Measurements from ENCODE around the gene AJUBA. TPM values are rescaled to one million over a fixed set of nuclear protein-coding genes. Genes with fewer than 3 reads are reported as not detected.
A peak's percentile ranks its signal among the peaks of the same experiment; 100 is the strongest.
"Not testable (repeated sequence)": the region's sequence is repeated elsewhere in the genome, so short reads cannot be mapped to it uniquely, and the experiment has no call there.

The AJUBA gene
- total RNA-seq, 1 donor from 2014 or later = 33.1 TPM

- Mint-ChIP-seq H3K4me3 (no peak overlapping the region), H3K4me1 (peaks cover 19% of the 10 kb centered on the region), H3K27me3 (ENCODE audit: low read depth) (no peaks in the 10 kb centered on the region), H3K36me3 (ENCODE audit: low read depth) (peaks cover 22% of the 10 kb centered on the region), H3K27ac (ENCODE audit: unreplicated experiment) (no peak overlapping the region), H3K9me3 (no peaks in the 10 kb centered on the region)
- TF ChIP-seq CTCF (conservative IDR thresholded peaks at IDR 0.05) = no peak
- DNase-seq (ENCODE audit: low read depth, low spot score) = no peak
Measured at GRCh38 chr14:22971152-22971551, 11.2 kb downstream of the AJUBA start.

- Mint-ChIP-seq H3K36me3 (ENCODE audit: low read depth) (peaks cover 4% of the 10 kb centered on the region), H3K4me1 (no peaks in the 10 kb centered on the region), H3K4me3 (no peak overlapping the region), H3K27ac (ENCODE audit: unreplicated experiment) (peak overlapping the region; percentile 78), H3K9me3 (no peaks in the 10 kb centered on the region), H3K27me3 (ENCODE audit: low read depth) (no peaks in the 10 kb centered on the region)
- no peak for TF ChIP-seq CTCF (conservative IDR thresholded peaks at IDR 0.05)
- no peak for DNase-seq (ENCODE audit: low read depth, low spot score)
Measured at GRCh38 chr14:22966783-22967269, 15.5 kb downstream of the AJUBA start.

DNA sequence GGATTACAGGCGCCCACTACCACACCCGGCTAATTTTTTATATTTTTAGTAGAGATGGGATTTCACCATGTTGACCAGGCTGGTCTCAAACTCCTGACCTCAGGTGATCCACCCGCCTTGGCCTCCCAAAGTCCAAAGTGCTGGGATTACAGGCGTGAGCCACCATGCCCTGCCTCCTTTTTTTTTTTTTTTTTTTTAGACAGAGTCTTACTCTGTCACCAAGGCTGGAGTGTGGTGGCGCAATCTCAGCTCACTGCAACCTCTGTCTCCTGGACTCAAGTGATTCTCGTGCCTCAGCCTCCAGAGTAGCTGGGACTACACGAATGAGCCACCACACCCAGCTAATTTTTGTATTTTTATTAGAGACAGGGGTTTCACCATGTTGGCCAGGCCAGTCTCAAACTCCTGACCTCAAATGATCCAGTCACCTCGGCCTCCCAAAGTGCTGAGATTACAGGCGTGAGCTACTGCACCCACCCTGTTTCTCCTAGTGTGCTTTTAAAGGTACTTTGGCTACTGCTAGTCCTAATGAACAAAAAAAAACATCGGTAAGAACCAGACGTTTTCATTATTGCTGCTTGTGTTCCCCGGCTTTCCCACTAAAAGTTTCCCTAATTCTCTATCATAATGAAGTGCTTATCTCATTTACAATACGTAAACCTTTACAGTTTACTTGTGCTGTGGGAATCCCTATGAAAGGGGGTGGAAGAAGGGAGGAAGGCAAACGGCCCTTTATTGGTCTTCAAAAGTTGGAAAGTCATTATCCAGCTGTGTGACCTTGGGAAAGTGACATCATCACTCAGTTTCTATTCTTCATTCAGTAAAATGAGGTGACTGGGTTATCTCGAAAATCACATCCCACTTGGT is 16.2 kb downstream of the AJUBA start:
- H3K36me3 Mint-ChIP-seq (ENCODE audit: low read depth); H3K27ac Mint-ChIP-seq (ENCODE audit: unreplicated experiment); H3K9me3 Mint-ChIP-seq: not testable (repeated sequence)

DNA sequence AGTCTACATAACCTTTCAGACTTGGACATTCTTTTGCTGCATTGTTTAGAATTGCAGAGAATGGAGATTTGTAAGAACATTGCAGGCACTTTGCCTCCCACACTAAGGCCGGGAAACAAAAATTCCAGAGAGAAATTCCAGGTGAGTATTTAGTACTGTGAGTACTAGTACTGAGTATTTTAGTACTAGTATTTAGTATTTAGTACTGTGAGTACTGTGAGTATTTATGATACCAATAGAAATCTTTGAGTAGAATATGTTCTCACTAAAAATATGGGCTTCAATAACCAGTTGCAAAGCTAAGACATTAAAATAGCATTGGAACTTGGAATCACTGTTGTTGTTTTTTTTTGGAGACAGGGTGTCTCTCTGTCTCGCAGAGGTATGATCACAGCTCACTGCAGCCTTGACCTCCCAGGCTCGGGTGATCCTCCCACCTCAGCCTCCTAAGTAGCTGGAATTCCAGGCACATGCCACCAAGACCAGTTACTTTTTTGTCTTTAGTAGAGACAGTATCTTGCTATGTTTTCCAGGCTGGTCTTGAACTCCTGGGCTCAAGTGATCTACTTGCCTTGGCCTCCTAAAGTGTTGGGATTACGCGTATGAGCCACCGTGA is 20.2 kb downstream of the AJUBA start:
- Mint-ChIP-seq H3K27me3 (ENCODE audit: low read depth) (no peaks in the 10 kb centered on the region), H3K36me3 (ENCODE audit: low read depth) (no peaks in the 10 kb centered on the region), H3K9me3 (no peaks in the 10 kb centered on the region), H3K27ac (ENCODE audit: unreplicated experiment) (no peak overlapping the region), H3K4me3 (no peak overlapping the region), H3K4me1 (no peaks in the 10 kb centered on the region)
- no peak for DNase-seq (ENCODE audit: low read depth, low spot score)
- TF ChIP-seq CTCF (conservative IDR thresholded peaks at IDR 0.05) = no peak

More for the DNA sequence above, 16.2 kb downstream of the AJUBA start:
- not testable (repeated sequence) for H3K27me3 Mint-ChIP-seq (ENCODE audit: low read depth); H3K4me1 Mint-ChIP-seq; DNase-seq (ENCODE audit: low read depth, low spot score); H3K4me3 Mint-ChIP-seq

DNA sequence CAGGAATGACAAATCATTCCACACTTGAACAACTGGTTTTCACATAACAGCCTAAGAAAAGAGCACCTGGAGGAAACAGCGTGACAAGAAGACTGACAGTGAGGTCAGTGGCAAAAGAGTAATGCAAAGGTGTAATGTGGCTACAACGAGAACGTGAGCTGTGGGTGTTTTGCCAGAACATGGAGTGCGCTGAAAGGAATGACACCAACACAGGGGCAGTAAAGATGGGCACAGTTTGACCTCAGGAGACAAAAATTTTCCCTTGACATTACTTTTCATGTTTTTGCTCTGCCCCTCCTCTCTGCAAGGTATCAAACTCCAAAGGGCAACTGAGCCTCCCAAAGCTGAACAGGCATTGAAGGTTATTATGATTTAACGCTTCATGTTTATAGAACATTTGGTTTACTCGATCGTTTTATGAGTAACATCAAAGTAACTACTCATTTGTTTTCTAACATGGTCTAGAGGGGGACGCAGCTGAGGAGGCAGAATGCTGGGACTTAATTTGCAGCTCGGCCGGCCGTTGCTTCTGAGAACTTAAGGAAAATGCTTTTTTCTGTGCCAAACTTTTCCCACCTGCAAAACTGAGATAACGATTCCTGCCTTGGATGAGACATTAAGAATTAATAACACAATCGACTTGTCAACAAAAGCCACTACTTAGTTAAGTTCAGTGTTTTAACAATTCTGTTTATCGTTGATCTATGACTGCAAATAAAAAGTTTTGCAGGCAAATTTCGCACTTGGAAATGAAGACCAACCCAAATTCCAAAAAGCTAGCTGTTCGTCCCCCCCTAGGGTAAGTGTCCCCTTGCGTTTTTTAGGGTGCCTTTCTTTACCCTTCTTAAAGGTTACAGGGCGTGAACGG is 26.4 kb downstream of the AJUBA start:
- H3K9me3 Mint-ChIP-seq = no peaks in the 10 kb centered on the region
- H3K4me1 Mint-ChIP-seq = peaks cover 17% of the 10 kb centered on the region
- H3K36me3 Mint-ChIP-seq (ENCODE audit: low read depth) = peaks cover 2% of the 10 kb centered on the region
- no peaks in the 10 kb centered on the region for H3K27me3 Mint-ChIP-seq (ENCODE audit: low read depth)
- peak overlapping the region; percentile 93 for H3K4me3 Mint-ChIP-seq
- H3K27ac Mint-ChIP-seq (ENCODE audit: unreplicated experiment) = peak overlapping the region; percentile 98
- no peak for TF ChIP-seq CTCF (conservative IDR thresholded peaks at IDR 0.05)
- no peak for DNase-seq (ENCODE audit: low read depth, low spot score)

Measured in neural crest cell (in vitro differentiated cells).